ENCODE results near the gene ZFP62.

The ZFP62 gene

GRCh38 chr5:180870276-180871068, 9.4 kb upstream of the ZFP62 start:
- in situ Hi-C loops (cut with MboI; ENCODE audit: low pct_unique_long_range_greater_than_20kb, low sequenced_read_pairs), result loop anchor here (5.0 kb wide), 1 partner anchor 302 kb away; no protein-coding TSS in a partner anchor

GRCh38 chr5:180869587-180869986, 8.5 kb upstream of the ZFP62 start:
- in situ Hi-C loops (cut with MboI; ENCODE audit: low pct_unique_long_range_greater_than_20kb, low sequenced_read_pairs), result no loop called here
- DNase-seq, result no peak

More at GRCh38 chr5:180870276-180871068, 9.4 kb upstream of the ZFP62 start:
- no peak for DNase-seq

- peak; percentile 84 for DNase-seq
- in situ Hi-C loops (cut with MboI; ENCODE audit: low pct_unique_long_range_greater_than_20kb, low sequenced_read_pairs), result no loop called here
Measured at GRCh38 chr5:180868960-180869359, 7.9 kb upstream of the ZFP62 start.

GRCh38 chr5:180866985-180867384, 5.9 kb upstream of the ZFP62 start:
- in situ Hi-C loops (cut with MboI; ENCODE audit: low pct_unique_long_range_greater_than_20kb, low sequenced_read_pairs), result no loop called here
- DNase-seq, result no peak

GRCh38 chr5:180865981-180866695, 5.1 kb upstream of the ZFP62 start:
- in situ Hi-C loops (cut with MboI; ENCODE audit: low pct_unique_long_range_greater_than_20kb, low sequenced_read_pairs), result no loop called here
- DNase-seq, result no peak

- DNase-seq, result no peak
- in situ Hi-C loops (cut with MboI; ENCODE audit: low pct_unique_long_range_greater_than_20kb, low sequenced_read_pairs), result no loop called here
Measured at GRCh38 chr5:180862645-180863044, 1.6 kb upstream of the ZFP62 start.

- in situ Hi-C loops (cut with MboI; ENCODE audit: low pct_unique_long_range_greater_than_20kb, low sequenced_read_pairs), result no loop called here
- peak; percentile 80 for DNase-seq
Measured at GRCh38 chr5:180860273-180860886, 696 bp downstream of the ZFP62 start.

GRCh38 chr5:180858586-180858985, 2.5 kb downstream of the ZFP62 start:
- in situ Hi-C loops (cut with MboI; ENCODE audit: low pct_unique_long_range_greater_than_20kb, low sequenced_read_pairs), result no loop called here
- DNase-seq, result no peak

- DNase-seq, result no peak
- in situ Hi-C loops (cut with MboI; ENCODE audit: low pct_unique_long_range_greater_than_20kb, low sequenced_read_pairs), result no loop called here
Measured at GRCh38 chr5:180853848-180854176, 7.3 kb downstream of the ZFP62 start.

GRCh38 chr5:180853121-180853847, 7.8 kb downstream of the ZFP62 start:
- DNase-seq, result no peak
- in situ Hi-C loops (cut with MboI; ENCODE audit: low pct_unique_long_range_greater_than_20kb, low sequenced_read_pairs), result no loop called here

- no peak for DNase-seq
- in situ Hi-C loops (cut with MboI; ENCODE audit: low pct_unique_long_range_greater_than_20kb, low sequenced_read_pairs), result no loop called here
Measured at GRCh38 chr5:180852495-180852894, 8.6 kb downstream of the ZFP62 start.

- in situ Hi-C loops (cut with MboI; ENCODE audit: low pct_unique_long_range_greater_than_20kb, low sequenced_read_pairs), result no loop called here
- DNase-seq, result no peak
Measured at GRCh38 chr5:180850434-180851078, 10.5 kb downstream of the ZFP62 start.

GRCh38 chr5:180849827-180850226, 11.2 kb downstream of the ZFP62 start:
- in situ Hi-C loops (cut with MboI; ENCODE audit: low pct_unique_long_range_greater_than_20kb, low sequenced_read_pairs), result no loop called here

GRCh38 chr5:180848878-180849277, 12.2 kb downstream of the ZFP62 start:
- no peak for DNase-seq
- in situ Hi-C loops (cut with MboI; ENCODE audit: low pct_unique_long_range_greater_than_20kb, low sequenced_read_pairs), result no loop called here

More at GRCh38 chr5:180849827-180850226, 11.2 kb downstream of the ZFP62 start:
- no peak for DNase-seq

- in situ Hi-C loops (cut with MboI; ENCODE audit: low pct_unique_long_range_greater_than_20kb, low sequenced_read_pairs), result no loop called here
- DNase-seq, result no peak
Measured at GRCh38 chr5:180848265-180848664, 12.8 kb downstream of the ZFP62 start.

- in situ Hi-C loops (cut with MboI; ENCODE audit: low pct_unique_long_range_greater_than_20kb, low sequenced_read_pairs), result no loop called here
- no peak for DNase-seq
Measured at GRCh38 chr5:180847026-180847425, 14.1 kb downstream of the ZFP62 start.

GRCh38 chr5:180844858-180845257, 16.2 kb downstream of the ZFP62 start:
- no peak for DNase-seq
- in situ Hi-C loops (cut with MboI; ENCODE audit: low pct_unique_long_range_greater_than_20kb, low sequenced_read_pairs), result no loop called here

- DNase-seq, result no peak
- in situ Hi-C loops (cut with MboI; ENCODE audit: low pct_unique_long_range_greater_than_20kb, low sequenced_read_pairs), result no loop called here
Measured at GRCh38 chr5:180844432-180844831, 16.6 kb downstream of the ZFP62 start.

GRCh38 chr5:180839935-180840334, 21.1 kb downstream of the ZFP62 start:
- no peak for DNase-seq
- in situ Hi-C loops (cut with MboI; ENCODE audit: low pct_unique_long_range_greater_than_20kb, low sequenced_read_pairs), result no loop called here

Data from KBM-7 (cell line).